ENCODE results near the gene KRTAP4-1.
"Not testable (repeated sequence)": the region's sequence is repeated elsewhere in the genome, so short reads cannot be mapped to it uniquely, and the experiment has no call there.

Gene KRTAP4-1

GRCh38 chr17:41149652-41149985 is 35.1 kb downstream of the KRTAP4-1 start, which contains the start of gene KRTAP4-5:
Gene KRTAP4-5 (minus strand): TSS chr17:41149825. CDS start chr17:41149767, 58 bp downstream.
- H3K4me3 ChIP-seq (ENCODE audit: low read length) = no peak within 1 kb of the TSS
- no peak for DNase-seq (ENCODE audit: low read depth)
- TF ChIP-seq, protein P1, sequence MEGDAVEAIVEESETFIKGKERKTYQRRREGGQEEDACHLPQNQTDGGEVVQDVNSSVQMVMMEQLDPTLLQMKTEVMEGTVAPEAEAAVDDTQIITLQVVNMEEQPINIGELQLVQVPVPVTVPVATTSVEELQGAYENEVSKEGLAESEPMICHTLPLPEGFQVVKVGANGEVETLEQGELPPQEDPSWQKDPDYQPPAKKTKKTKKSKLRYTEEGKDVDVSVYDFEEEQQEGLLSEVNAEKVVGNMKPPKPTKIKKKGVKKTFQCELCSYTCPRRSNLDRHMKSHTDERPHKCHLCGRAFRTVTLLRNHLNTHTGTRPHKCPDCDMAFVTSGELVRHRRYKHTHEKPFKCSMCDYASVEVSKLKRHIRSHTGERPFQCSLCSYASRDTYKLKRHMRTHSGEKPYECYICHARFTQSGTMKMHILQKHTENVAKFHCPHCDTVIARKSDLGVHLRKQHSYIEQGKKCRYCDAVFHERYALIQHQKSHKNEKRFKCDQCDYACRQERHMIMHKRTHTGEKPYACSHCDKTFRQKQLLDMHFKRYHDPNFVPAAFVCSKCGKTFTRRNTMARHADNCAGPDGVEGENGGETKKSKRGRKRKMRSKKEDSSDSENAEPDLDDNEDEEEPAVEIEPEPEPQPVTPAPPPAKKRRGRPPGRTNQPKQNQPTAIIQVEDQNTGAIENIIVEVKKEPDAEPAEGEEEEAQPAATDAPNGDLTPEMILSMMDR (conservative IDR thresholded peaks at IDR 0.05; ENCODE audit: low read length) = no peak

DNA sequence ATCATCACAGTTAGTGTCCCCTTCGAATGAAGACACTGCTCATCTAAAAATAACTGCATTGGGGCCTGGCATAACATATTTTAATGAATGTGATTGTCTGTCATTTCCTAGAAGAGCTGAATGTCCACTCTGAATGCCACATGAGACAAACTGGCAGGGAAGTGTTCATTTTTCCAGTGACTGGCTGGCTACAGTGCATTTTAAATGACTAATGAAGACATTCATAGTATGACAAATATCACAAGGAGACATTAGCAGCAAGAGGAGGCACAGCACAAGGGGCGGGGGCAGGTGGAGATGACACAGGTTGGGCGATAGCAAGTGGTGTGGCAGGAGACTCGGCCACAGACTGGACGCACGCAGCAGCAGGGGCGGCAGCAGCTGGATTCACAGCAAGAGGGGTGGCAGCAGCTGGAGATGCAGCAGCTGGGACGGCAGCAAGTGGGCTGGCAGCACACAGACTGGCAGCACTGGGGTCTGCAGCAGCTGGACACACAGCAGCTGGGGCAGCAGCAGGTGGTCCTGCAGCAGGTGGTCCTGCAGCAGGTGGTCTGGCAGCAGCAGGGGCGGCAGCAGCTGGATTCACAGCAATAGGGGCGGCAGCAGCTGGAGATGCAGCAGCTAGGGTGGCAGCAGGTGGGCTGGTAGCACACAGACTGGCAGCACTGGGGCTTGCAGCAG is 35.6 kb downstream of the KRTAP4-1 start:
- DNase-seq (ENCODE audit: low read depth); H3K4me3 ChIP-seq (ENCODE audit: low read length): not testable (repeated sequence)

DNA sequence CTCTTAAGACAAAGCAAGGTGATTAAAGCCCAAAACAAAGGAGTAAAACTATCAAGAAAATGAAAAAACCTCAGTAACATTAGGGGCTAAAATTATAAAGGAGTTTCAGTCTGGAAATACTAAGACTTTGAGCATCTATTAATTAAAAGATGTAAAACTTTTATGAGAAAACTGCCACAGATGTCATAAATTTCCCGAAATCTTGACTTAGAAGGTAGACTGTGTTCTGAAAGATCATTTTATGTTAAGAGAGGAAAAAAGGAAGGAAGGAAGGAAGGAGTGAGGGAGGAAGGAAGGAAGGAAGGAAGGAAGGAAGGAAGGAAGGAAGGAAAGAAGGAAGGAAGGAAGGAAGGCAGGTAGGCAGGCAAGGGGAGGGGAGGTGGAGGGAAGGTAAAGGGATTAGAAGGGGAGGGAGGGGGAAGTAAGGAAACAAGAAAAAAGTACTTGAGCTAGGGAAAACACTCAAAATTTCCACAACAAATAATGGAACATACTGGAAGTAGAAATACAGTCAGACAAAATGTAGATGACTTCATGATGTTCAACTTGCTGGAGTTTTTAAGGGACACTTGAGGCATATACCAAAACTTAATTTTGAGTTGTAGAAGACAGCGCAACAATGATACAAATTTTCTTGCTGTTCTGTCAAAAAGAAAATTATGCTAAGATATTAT is 37.0 kb downstream of the KRTAP4-1 start:
- TF ChIP-seq, protein P1 (conservative IDR thresholded peaks at IDR 0.05; ENCODE audit: low read length) = no peak
- no peak overlapping the region for H3K4me3 ChIP-seq (ENCODE audit: low read length)
- DNase-seq (ENCODE audit: low read depth) = no peak

GRCh38 chr17:41145261-41145660 is 39.5 kb downstream of the KRTAP4-1 start:
- TF ChIP-seq, protein P1 (conservative IDR thresholded peaks at IDR 0.05; ENCODE audit: low read length) = no peak
- no peak overlapping the region for H3K4me3 ChIP-seq (ENCODE audit: low read length)
- DNase-seq (ENCODE audit: low read depth) = no peak

- DNase-seq (ENCODE audit: low read depth) = no peak
These were observed 39.9 kb downstream of the KRTAP4-1 start for GRCh38 chr17:41144846-41145245.

GRCh38 chr17:41141361-41141760 is 43.4 kb downstream of the KRTAP4-1 start:
- TF ChIP-seq, protein P1 (conservative IDR thresholded peaks at IDR 0.05; ENCODE audit: low read length) = no peak
- H3K4me3 ChIP-seq (ENCODE audit: low read length) = no peak overlapping the region
- no peak for DNase-seq (ENCODE audit: low read depth)

More at GRCh38 chr17:41144846-41145245, 39.9 kb downstream of the KRTAP4-1 start:
- TF ChIP-seq, protein P1 (conservative IDR thresholded peaks at IDR 0.05; ENCODE audit: low read length) = no peak
- no peak overlapping the region for H3K4me3 ChIP-seq (ENCODE audit: low read length)

DNA sequence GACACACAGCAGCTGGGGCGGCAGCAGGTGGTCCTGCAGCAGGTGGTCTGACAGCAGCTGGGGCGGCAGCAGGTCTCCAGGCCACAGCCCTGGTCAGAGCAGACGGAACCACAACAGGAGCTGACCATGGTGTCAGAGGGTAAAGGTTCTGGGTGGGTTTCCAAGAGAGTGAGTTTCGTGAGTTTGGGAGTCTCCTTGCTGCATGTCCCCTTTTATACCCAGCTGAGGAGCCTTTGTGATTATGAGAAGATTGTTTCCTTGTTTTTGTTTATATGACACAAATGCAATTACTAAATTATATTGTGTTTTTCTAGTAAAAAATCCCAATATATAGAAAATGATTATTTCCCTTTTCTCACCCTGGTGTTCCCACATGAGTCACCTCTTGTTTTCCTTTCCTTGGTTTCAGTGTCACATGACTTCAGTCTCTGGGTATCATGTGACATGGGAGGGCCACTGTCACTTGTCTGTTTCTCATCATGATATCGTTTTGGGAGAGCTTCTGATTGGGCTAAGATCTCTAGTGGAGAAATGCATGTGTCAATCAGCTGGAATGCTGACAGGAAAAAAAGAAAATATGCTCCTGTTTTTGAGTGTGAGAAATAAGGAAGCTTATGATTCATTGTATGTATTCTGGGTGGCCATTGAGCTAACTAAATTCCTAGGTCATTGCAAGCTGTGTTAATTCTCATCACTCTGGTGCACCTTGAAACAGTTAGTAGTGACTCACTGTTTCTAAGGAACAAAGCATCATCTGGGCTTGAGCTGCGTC is 44.2 kb downstream of the KRTAP4-1 start, which contains the start of gene KRTAP4-6:
TSS of gene KRTAP4-6 (minus strand) at position 185 of the 772 bp plus-strand sequence. CDS start at position 128, 57 bp downstream.
- TF ChIP-seq, protein P1 (conservative IDR thresholded peaks at IDR 0.05; ENCODE audit: low read length) = no peak
- no peak within 1 kb of the TSS for H3K4me3 ChIP-seq (ENCODE audit: low read length)
- DNase-seq (ENCODE audit: low read depth) = peak; percentile 95

GRCh38 chr17:41139865-41140264 is 44.8 kb downstream of the KRTAP4-1 start:
- not testable (repeated sequence) for DNase-seq (ENCODE audit: low read depth); H3K4me3 ChIP-seq (ENCODE audit: low read length)
